Transverse colon (tissue), 4 donors: Measurements from ENCODE around the gene DDX28. TPM values are rescaled to one million over a fixed set of nuclear protein-coding genes. Genes with fewer than 3 reads are reported as not detected.

Source experiments
- DNase-seq: peaks from one replicate; pipeline ENCODE4 v3.0.0-alpha.2; 2019
- H3K27ac ChIP-seq, 4 donors: fragments of 200-600 bp; sonication (generic); 2 replicates each; pipeline ENCODE4 v1.5.1; 2016 to 2018; ENCODE audit warnings: inconsistent platforms in 4 of 4
- H3K27me3 ChIP-seq: fragments of 200-600 bp; sonication (generic); 2 replicates; pipeline ENCODE4 v1.5.1; 2017; ENCODE audit warnings: inconsistent platforms
- H3K36me3 ChIP-seq, 4 donors: fragments of 200-600 bp; sonication (generic); 2 replicates each; pipeline ENCODE4 v1.5.1; 2017 to 2019; ENCODE audit warnings: inconsistent platforms in 4 of 4
- H3K4me1 ChIP-seq, 4 donors: fragments of 200-600 bp; sonication (generic); 2 replicates each; pipeline ENCODE4 v1.5.1; 2017 to 2020; ENCODE audit warnings: inconsistent platforms in 4 of 4
- H3K4me3 ChIP-seq, 4 donors: fragments of 200-600 bp; sonication (generic); 1 replicate in 1 of 4; 2 replicates in 3 of 4; pipeline versions ENCODE4 v1.5.1 to v1.6.1; 2017 to 2019; ENCODE audit warnings: inconsistent platforms in 4 of 4
- H3K9me3 ChIP-seq, 2 donors: fragments of 200-600 bp; sonication (generic); 2 replicates each; pipeline ENCODE4 v1.5.1; 2017 to 2019; ENCODE audit warnings: inconsistent platforms in 2 of 2
- EP300 ChIP-seq: sonication (generic); formaldehyde crosslinking; IDR thresholded peaks from one replicate; pipeline ENCODE4 v1.6.1; 2017; ENCODE audit warnings: antibody characterized with exemption, low read depth
- POLR2A ChIP-seq: fragments of 450-650 bp; IDR thresholded peaks from one replicate; pipeline ENCODE4 v1.6.1; 2016; ENCODE audit warnings: antibody characterized with exemption, mild to moderate bottlenecking, moderate library complexity
- POLR2AphosphoS5 ChIP-seq, 3 donors: sonication (generic); formaldehyde crosslinking; IDR thresholded peaks; one replicate each; pipeline ENCODE4 v1.6.1; 2016; ENCODE audit warnings: antibody characterized with exemption in 3 of 3
- WGBS, 2 donors: methylation state at CpG; one replicate each; pipeline ENCODE4 v1.1.5; 2018; ENCODE audit warnings: low coverage in 1 of 2; 5-methylcytosine and 5-hydroxymethylcytosine counted together
- in situ Hi-C, 4 donors: fragments of 200-750 bp; cut with MboI; loops; one replicate each; pipeline versions ENCODE4 v1.15.0 to v1.15.1; 2017; ENCODE audit warnings: low sequenced_read_pairs in 3 of 4, low pct_ligation_motif_present in 1 of 4, low pct_unique_long_range_greater_than_20kb in 1 of 4
- intact Hi-C: fragments of 100-400 bp; cut with DNase I; formaldehyde crosslinking; loops from one replicate; pipeline ENCODE4 v1.15.1; 2023; ENCODE audit warnings: low total_unique reads
- total RNA-seq, 4 donors: library from RNA; depleted of rRNA; stranded (reverse); fragments of >200 nt; gene quantifications; one replicate each; pipeline ENCODE4 v1.1.0, GENCODE V29; 2016
- TF ChIP-seq, protein P1 (sequence below), 5 experiments: fragments of 200-600 bp in 3 of 5; fragments of 450-650 bp in 2 of 5; sonication (generic) in 3 of 5; IDR thresholded peaks; 1 replicate in 2 of 5; 2 replicates in 3 of 5; pipeline ENCODE4 v1.5.1; 2016 to 2017; ENCODE audit warnings: antibody characterized with exemption in 5 of 5, inconsistent platforms in 3 of 5, mild to moderate bottlenecking in 2 of 5, moderate library complexity in 1 of 5

Gene DDX28
- total RNA-seq, 4 donors from 2014 or later = 4.8 to 13.1 (median 6.2) TPM

DNA sequence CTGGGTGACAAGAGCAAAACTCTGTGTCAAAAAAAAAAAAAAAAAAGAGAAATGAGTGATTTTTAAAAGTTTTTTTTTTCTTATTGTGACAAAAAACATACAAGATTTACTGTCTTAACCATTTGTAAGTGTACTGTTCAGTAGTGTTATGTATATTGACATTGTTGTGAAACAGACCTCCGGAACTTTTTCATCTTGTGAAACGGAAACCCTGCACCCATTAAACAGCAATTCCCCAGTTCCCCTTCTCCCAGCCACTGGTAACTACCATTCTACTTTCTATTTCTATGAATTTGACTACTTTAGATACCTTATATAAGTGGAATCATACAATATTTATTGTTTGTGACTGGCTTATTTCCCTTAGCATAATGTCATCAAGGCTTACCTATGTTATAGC lies 18.8 kb upstream of the DDX28 start:
- Histone ChIP-seq H3K27ac (no peak overlapping the region), H3K36me3 (peaks cover 0 to 3% (median 0%) of the 10 kb centered on the region in 4 donors), H3K4me1 (no peaks in the 10 kb centered on the region), H3K4me3 (no peak overlapping the region), H3K9me3 (no peaks in the 10 kb centered on the region), H3K27me3 (no peaks in the 10 kb centered on the region)
- no peak for DNase-seq
- in situ Hi-C loops (loop anchor here in 1 of 4 donors (10.0 kb wide), 1 partner anchor 47 kb away; the partner anchor contains the start of gene DPEP2), intact Hi-C loops (loop anchor here (5.0 kb wide), 1 partner anchor 224 kb away; no protein-coding TSS in a partner anchor)
- 85 to 90% methylated on average over 2 of the region's 2 CpGs for WGBS, 2 donors
- no peak for TF ChIP-seq POLR2AphosphoS5 (IDR thresholded peaks at IDR 0.05)

GRCh38 chr16:68040506-68041288 lies 17.7 kb upstream of the DDX28 start:
- peak overlapping the region in 1 of 4 donors; percentile 18 for H3K27ac ChIP-seq
- H3K4me3 ChIP-seq = no peak overlapping the region
- TF ChIP-seq, protein P1, sequence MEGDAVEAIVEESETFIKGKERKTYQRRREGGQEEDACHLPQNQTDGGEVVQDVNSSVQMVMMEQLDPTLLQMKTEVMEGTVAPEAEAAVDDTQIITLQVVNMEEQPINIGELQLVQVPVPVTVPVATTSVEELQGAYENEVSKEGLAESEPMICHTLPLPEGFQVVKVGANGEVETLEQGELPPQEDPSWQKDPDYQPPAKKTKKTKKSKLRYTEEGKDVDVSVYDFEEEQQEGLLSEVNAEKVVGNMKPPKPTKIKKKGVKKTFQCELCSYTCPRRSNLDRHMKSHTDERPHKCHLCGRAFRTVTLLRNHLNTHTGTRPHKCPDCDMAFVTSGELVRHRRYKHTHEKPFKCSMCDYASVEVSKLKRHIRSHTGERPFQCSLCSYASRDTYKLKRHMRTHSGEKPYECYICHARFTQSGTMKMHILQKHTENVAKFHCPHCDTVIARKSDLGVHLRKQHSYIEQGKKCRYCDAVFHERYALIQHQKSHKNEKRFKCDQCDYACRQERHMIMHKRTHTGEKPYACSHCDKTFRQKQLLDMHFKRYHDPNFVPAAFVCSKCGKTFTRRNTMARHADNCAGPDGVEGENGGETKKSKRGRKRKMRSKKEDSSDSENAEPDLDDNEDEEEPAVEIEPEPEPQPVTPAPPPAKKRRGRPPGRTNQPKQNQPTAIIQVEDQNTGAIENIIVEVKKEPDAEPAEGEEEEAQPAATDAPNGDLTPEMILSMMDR (IDR thresholded peaks at IDR 0.05) = peak; percentile 83 to 90 (median 90)
- no peak for TF ChIP-seq EP300
- no peaks in the 10 kb centered on the region for H3K4me1 ChIP-seq
- in situ Hi-C loops = loop anchor here in 1 of 4 donors (10.0 kb wide), 1 partner anchor 46 kb away; the partner anchor contains the start of gene DPEP2
- peak; percentile 89 for DNase-seq
- H3K36me3 ChIP-seq = peaks cover 0 to 3% (median 0%) of the 10 kb centered on the region in 4 donors
- H3K9me3 ChIP-seq = no peaks in the 10 kb centered on the region
- 65 to 74% methylated on average over 6 to 13 of the region's 14 CpGs for WGBS, 2 donors
- intact Hi-C loops = loop anchor here (1.0 to 5.0 kb wide), 2 partner anchors 47 to 223 kb away; no protein-coding TSS in a partner anchor
- no peaks in the 10 kb centered on the region for H3K27me3 ChIP-seq

GRCh38 chr16:68037841-68038597 lies 15.0 kb upstream of the DDX28 start:
- in situ Hi-C loops = no loop called here
- H3K27me3 ChIP-seq = no peaks in the 10 kb centered on the region
- TF ChIP-seq POLR2AphosphoS5 (IDR thresholded peaks at IDR 0.05) = no peak
- TF ChIP-seq, protein P1 (IDR thresholded peaks at IDR 0.05) = no peak
- no peak for TF ChIP-seq POLR2A
- no peak for TF ChIP-seq EP300
- H3K27ac ChIP-seq = peak overlapping the region; percentile 16 to 38 (median 28)
- 46 to 79% methylated on average over 2 to 9 of the region's 9 CpGs for WGBS, 2 donors
- no peak overlapping the region for H3K4me3 ChIP-seq
- DNase-seq = no peak
- H3K9me3 ChIP-seq = no peaks in the 10 kb centered on the region
- peaks cover 0 to 3% (median 0%) of the 10 kb centered on the region in 4 donors for H3K36me3 ChIP-seq
- intact Hi-C loops = no loop called here
- H3K4me1 ChIP-seq = no peaks in the 10 kb centered on the region

DNA sequence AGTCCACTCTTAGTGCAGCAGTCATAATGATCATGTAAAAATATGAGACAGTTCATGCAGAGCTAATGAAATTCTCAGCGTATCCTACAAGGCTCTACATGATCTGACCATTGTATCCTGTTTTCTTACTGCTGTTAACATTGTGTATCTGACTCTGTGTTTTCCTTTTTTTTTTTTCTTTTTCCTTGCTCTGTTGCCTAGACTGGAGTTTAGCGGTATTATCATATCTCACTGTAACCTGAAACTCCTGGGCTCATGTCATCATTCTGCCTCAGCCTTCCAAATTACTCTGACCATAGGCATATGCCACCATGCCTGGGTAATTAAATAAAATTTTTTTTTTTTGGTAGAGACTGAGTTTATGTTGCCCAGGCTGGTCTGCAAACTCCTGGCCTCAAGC lies 12.2 kb upstream of the DDX28 start:
- intact Hi-C loops = no loop called here
- WGBS, 2 donors = 100% methylated on average over 2 of the region's 2 CpGs
- H3K9me3 ChIP-seq = no peaks in the 10 kb centered on the region
- TF ChIP-seq POLR2A = no peak
- no peak for DNase-seq
- H3K27ac ChIP-seq = no peak overlapping the region
- no peak overlapping the region for H3K4me3 ChIP-seq
- peaks cover 0 to 3% (median 0%) of the 10 kb centered on the region in 4 donors for H3K36me3 ChIP-seq
- H3K27me3 ChIP-seq = no peaks in the 10 kb centered on the region
- in situ Hi-C loops = no loop called here
- H3K4me1 ChIP-seq = no peaks in the 10 kb centered on the region

DNA sequence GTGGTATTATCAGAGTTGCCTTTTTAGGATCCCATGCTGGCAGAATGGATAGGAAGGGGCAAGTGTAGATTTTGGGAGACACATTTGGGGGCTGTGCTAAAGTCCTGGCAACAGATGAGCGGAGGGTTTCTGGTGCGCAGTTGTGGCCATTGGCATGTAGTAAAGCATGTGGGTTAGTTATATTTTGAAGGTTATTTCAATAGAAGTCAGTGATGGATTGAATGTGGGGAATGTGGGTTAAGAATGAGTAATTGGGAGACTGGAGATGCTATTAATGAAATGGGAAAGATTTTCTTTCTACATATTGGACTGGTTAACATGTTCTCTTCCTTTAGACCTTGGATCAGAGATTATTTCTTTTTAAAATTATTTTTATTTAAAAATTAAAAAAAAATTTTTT lies 10.1 kb upstream of the DDX28 start:
- no peak overlapping the region for H3K4me3 ChIP-seq
- in situ Hi-C loops = no loop called here
- no peak for DNase-seq
- H3K9me3 ChIP-seq = no peaks in the 10 kb centered on the region
- peaks cover 0 to 3% (median 0%) of the 10 kb centered on the region in 4 donors for H3K36me3 ChIP-seq
- H3K4me1 ChIP-seq = no peaks in the 10 kb centered on the region
- TF ChIP-seq POLR2AphosphoS5 (IDR thresholded peaks at IDR 0.05) (no peak), POLR2A (no peak), EP300 (no peak)
- TF ChIP-seq, protein P1 (IDR thresholded peaks at IDR 0.05) = no peak
- H3K27ac ChIP-seq = no peak overlapping the region
- H3K27me3 ChIP-seq = no peaks in the 10 kb centered on the region
- WGBS, 2 donors = 95 to 100% methylated on average over 2 of the region's 2 CpGs
- intact Hi-C loops = no loop called here
